GM12892 (cell line): ENCODE data around the gene DCTN2.

Experiments used
- POLR2A ChIP-seq: IDR thresholded peaks from 2 replicates; pipeline ENCODE4 v1.6.1; 2011; ENCODE audit warnings: low read depth, low read length, control low read depth
- POLR2AphosphoS5 ChIP-seq: IDR thresholded peaks from 2 replicates; pipeline ENCODE4 v1.6.1; 2011; ENCODE audit warnings: low read depth, low read length, control low read depth
- TAF1 ChIP-seq: IDR thresholded peaks from 2 replicates; pipeline ENCODE4 v1.6.1; 2011; ENCODE audit warnings: low read depth, mild to moderate bottlenecking, control low read depth, low read length, borderline replicate concordance

GRCh38 chr12:57515408-57515933, 31.5 kb downstream of the DCTN2 start:
- TF ChIP-seq POLR2A, result 0 out of 2 replicates have a peak, but pooled peaks have one; percentile 4
- no peak for TF ChIP-seq POLR2AphosphoS5
- TF ChIP-seq TAF1, result no peak
